ENCODE data around the gene EEF2KMT. TPM values are rescaled to one million over a fixed set of nuclear protein-coding genes. Genes with fewer than 3 reads are reported as not detected.
A peak's percentile ranks its signal among the peaks of the same experiment; 100 is the strongest.
"Not testable (repeated sequence)": the region's sequence is repeated elsewhere in the genome, so short reads cannot be mapped to it uniquely, and the experiment has no call there.

The EEF2KMT gene
- total and polyA plus RNA-seq, 2 of the 13 experiments (the other 11 are each of a cell fraction or from before 2014, with no cell fraction given), result 10.7 to 26.9 TPM

DNA sequence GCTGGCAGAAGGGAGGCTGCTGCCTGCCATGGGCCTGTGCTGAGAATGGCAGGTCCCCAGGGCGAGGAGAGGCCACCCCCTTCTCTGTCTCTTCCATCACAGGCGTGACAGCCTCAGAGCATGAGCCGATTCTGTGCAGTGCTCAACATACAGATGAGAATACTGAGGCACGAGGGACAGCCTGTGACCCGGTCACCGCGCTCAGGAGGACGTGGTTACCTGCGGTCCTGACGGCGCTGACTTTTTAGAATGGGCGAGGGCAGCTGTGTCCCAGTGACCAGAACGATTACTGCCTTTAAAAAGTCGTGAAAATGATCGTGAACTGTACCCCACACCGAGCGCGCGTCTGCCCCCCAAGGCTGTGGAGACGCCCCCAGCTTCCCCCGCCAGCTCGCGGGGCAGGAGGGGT is 530 bp downstream of the EEF2KMT start:
- 0% methylated on average over 8 of the region's 23 CpGs for WGBS (ENCODE audit: low lambda C conversion rate)
- DNase-seq (ENCODE audit: low spot score), result peak; percentile 48
- BruUV-seq (replicated peaks), result TSS peak; percentile 79
- POLR2A ChIA-PET, result interaction anchor here (0.7 to 2.0 kb wide), 3 partner anchors 12 to 149 kb away, joined by 3 to 21 read pairs (median 3); partner anchors contain the start of gene SEC14L5
- H3K4me2 ChIP-seq (ENCODE audit: low read depth, low read length), result peak overlapping the region; percentile 84
- H3K79me2 ChIP-seq (ENCODE audit: insufficient read depth, low read length); H2AFZ ChIP-seq (ENCODE audit: low read length); H3K36me3 ChIP-seq (replicated peaks in 1 of 2; ENCODE audit: control insufficient read depth in 1 of 2, insufficient read depth in 2 of 2, low read length in 2 of 2); FAIRE-seq; in situ Hi-C loops (cut with HindIII; ENCODE audit: extremely low pct_ligation_motif_present, low pct_unique_long_range_greater_than_20kb); H3K9me3 ChIP-seq (ENCODE audit: low read length); ATAC-seq; CTCF ChIA-PET (ENCODE audit: low intra/inter-chr PET ratio, low total read pairs); H4K20me1 ChIP-seq (ENCODE audit: insufficient read depth, low read length); H3K27me3 ChIP-seq (ENCODE audit: control insufficient read depth in 1 of 2, insufficient read depth in 2 of 2, low read length in 2 of 2); TF ChIP-seq LCORL (IDR thresholded peaks at IDR 0.05): not testable (repeated sequence)
- H3K4me1 ChIP-seq (ENCODE audit: insufficient read depth, low read length), result peaks cover 33% of the 10 kb centered on the region
- intact Hi-C loops (cut with micrococcal nuclease; ENCODE audit: unreplicated experiment), result loop anchor here (2.0 to 5.0 kb wide), 2 partner anchors 62 to 140 kb away; partner anchors contain the start of gene SEC14L5
- peak overlapping the region; percentile 85 for H3K9ac ChIP-seq (ENCODE audit: insufficient read depth, low read depth, low read length)
- peak overlapping the region; percentile 56 to 82 (median 76) for H3K4me3 ChIP-seq (replicated peaks in 1 of 3; ENCODE audit: insufficient read depth in 1 of 3, low read depth in 2 of 3, low read length in 3 of 3)
- H3K27ac ChIP-seq (ENCODE audit: extremely low read length, insufficient read depth, low read length), result peak overlapping the region; percentile 65
- TF ChIP-seq MTERF4 (CRISPR knock-in tag; IDR thresholded peaks at IDR 0.05) (0 out of 2 replicates have a peak, but pooled peaks have one; percentile 16), ZNF768 (CRISPR knock-in tag; IDR thresholded peaks at IDR 0.05) (peak; percentile 60; the same call in 1 of the 2 replicates), LCORL (CRISPR knock-in tag; IDR thresholded peaks at IDR 0.05) (0 out of 2 replicates have a peak, but pooled peaks have one; percentile 22), ZNF512 (CRISPR knock-in tag; IDR thresholded peaks at IDR 0.05) (peak; percentile 70; the same call in 1 of the 2 replicates), ZFP36L1 (CRISPR knock-in tag; IDR thresholded peaks at IDR 0.05) (peak; percentile 7; the same call in 1 of the 2 replicates), THAP9 (CRISPR knock-in tag; IDR thresholded peaks at IDR 0.05; ENCODE audit: borderline replicate concordance) (peak; percentile 6; the same call in 1 of the 2 replicates), ZNF788 (CRISPR knock-in tag; IDR thresholded peaks at IDR 0.05; ENCODE audit: borderline replicate concordance) (peak; percentile 43; the same call in 1 of the 2 replicates), ZZZ3 (CRISPR knock-in tag; IDR thresholded peaks at IDR 0.05; ENCODE audit: borderline replicate concordance) (0 out of 2 replicates have a peak, but pooled peaks have one; percentile 46), YEATS2 (CRISPR knock-in tag; IDR thresholded peaks at IDR 0.05; ENCODE audit: borderline replicate concordance) (0 out of 2 replicates have a peak, but pooled peaks have one; percentile 9), ZNF225 (CRISPR knock-in tag; IDR thresholded peaks at IDR 0.05) (peak; percentile 84; the same call in 1 of the 2 replicates), ZNF30 (CRISPR knock-in tag; IDR thresholded peaks at IDR 0.05) (0 out of 2 replicates have a peak, but pooled peaks have one; percentile 61), ZNF510 (CRISPR knock-in tag; IDR thresholded peaks at IDR 0.05; ENCODE audit: low read depth) (0 out of 2 replicates have a peak, but pooled peaks have one; percentile 60)
- TF ChIP-seq, protein P1, sequence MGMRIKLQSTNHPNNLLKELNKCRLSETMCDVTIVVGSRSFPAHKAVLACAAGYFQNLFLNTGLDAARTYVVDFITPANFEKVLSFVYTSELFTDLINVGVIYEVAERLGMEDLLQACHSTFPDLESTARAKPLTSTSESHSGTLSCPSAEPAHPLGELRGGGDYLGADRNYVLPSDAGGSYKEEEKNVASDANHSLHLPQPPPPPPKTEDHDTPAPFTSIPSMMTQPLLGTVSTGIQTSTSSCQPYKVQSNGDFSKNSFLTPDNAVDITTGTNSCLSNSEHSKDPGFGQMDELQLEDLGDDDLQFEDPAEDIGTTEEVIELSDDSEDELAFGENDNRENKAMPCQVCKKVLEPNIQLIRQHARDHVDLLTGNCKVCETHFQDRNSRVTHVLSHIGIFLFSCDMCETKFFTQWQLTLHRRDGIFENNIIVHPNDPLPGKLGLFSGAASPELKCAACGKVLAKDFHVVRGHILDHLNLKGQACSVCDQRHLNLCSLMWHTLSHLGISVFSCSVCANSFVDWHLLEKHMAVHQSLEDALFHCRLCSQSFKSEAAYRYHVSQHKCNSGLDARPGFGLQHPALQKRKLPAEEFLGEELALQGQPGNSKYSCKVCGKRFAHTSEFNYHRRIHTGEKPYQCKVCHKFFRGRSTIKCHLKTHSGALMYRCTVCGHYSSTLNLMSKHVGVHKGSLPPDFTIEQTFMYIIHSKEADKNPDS (CRISPR knock-in tag; IDR thresholded peaks at IDR 0.05), result 0 out of 2 replicates have a peak, but pooled peaks have one; percentile 66
- TF ChIP-seq, protein P2, sequence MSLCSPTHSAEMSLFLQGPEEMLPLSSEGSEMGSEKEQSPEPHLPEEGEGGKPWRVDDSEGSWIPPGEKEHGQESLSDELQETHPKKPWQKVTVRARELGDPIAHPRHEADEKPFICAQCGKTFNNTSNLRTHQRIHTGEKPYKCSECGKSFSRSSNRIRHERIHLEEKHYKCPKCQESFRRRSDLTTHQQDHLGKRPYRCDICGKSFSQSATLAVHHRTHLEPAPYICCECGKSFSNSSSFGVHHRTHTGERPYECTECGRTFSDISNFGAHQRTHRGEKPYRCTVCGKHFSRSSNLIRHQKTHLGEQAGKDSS (CRISPR knock-in tag; IDR thresholded peaks at IDR 0.05; ENCODE audit: borderline replicate concordance, low read depth), result peak; percentile 49
